ENCODE results near the gene TRAM2. TPM values are rescaled to one million over a fixed set of nuclear protein-coding genes. Genes with fewer than 3 reads are reported as not detected.

The TRAM2 gene
- total RNA-seq, 1 experiment from 2014 or later: 13.4 TPM

DNA sequence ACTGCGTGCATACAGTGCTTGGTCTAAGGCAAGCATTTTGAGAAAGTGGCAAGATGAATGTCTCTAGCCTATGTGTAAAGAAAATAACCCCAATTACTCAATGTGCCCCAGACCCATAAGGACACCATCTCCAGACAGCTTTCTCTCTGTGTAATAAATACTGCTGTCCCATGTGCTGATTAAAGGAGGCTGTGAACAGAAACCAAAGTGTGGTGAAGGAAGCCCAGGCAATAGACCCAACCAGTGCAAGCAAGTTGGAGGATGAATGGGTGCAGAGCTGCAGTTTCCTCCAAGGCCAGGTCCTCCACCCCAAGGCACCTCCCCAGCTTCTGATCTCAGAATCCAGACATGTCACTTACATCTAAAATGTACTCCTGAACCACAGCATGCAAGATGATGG lies 60.6 kb downstream of the TRAM2 start:
- CTCF ChIA-PET: interaction anchor here (0.6 to 1.6 kb wide), 2 partner anchors 109 to 136 kb away, joined by 4 to 6 read pairs; no protein-coding TSS in a partner anchor
- Mint-ChIP-seq H3K27ac (no peak overlapping the region), H3K9me3 (no peaks in the 10 kb centered on the region), H3K4me3 (no peak overlapping the region), H3K4me1 (peaks cover 49% of the 10 kb centered on the region), H3K27me3 (ENCODE audit: low read depth) (no peaks in the 10 kb centered on the region), H3K36me3 (peaks cover 16% of the 10 kb centered on the region)
- POLR2A ChIA-PET: no interaction called here
- TF ChIP-seq KAT7 (CRISPR knock-in tag; IDR thresholded peaks at IDR 0.05; ENCODE audit: borderline replicate concordance): no peak
- TF ChIP-seq FOXK1 (CRISPR knock-in tag; IDR thresholded peaks at IDR 0.05): no peak
- no peak for TF ChIP-seq TCF7 (CRISPR knock-in tag; IDR thresholded peaks at IDR 0.05; ENCODE audit: low read depth)
- TF ChIP-seq, protein P1, sequence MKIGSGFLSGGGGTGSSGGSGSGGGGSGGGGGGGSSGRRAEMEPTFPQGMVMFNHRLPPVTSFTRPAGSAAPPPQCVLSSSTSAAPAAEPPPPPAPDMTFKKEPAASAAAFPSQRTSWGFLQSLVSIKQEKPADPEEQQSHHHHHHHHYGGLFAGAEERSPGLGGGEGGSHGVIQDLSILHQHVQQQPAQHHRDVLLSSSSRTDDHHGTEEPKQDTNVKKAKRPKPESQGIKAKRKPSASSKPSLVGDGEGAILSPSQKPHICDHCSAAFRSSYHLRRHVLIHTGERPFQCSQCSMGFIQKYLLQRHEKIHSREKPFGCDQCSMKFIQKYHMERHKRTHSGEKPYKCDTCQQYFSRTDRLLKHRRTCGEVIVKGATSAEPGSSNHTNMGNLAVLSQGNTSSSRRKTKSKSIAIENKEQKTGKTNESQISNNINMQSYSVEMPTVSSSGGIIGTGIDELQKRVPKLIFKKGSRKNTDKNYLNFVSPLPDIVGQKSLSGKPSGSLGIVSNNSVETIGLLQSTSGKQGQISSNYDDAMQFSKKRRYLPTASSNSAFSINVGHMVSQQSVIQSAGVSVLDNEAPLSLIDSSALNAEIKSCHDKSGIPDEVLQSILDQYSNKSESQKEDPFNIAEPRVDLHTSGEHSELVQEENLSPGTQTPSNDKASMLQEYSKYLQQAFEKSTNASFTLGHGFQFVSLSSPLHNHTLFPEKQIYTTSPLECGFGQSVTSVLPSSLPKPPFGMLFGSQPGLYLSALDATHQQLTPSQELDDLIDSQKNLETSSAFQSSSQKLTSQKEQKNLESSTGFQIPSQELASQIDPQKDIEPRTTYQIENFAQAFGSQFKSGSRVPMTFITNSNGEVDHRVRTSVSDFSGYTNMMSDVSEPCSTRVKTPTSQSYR (CRISPR knock-in tag; IDR thresholded peaks at IDR 0.05): no peak
- no peak for TF ChIP-seq CBFB (CRISPR knock-in tag; IDR thresholded peaks at IDR 0.05; ENCODE audit: low read depth)
- TF ChIP-seq FOXP1 (CRISPR knock-in tag; IDR thresholded peaks at IDR 0.05; ENCODE audit: borderline replicate concordance): no peak
- no peak for TF ChIP-seq SOX15 (CRISPR knock-in tag; IDR thresholded peaks at IDR 0.05)
- no peak for ATAC-seq
- DNase-seq (ENCODE audit: low spot score): no peak

DNA sequence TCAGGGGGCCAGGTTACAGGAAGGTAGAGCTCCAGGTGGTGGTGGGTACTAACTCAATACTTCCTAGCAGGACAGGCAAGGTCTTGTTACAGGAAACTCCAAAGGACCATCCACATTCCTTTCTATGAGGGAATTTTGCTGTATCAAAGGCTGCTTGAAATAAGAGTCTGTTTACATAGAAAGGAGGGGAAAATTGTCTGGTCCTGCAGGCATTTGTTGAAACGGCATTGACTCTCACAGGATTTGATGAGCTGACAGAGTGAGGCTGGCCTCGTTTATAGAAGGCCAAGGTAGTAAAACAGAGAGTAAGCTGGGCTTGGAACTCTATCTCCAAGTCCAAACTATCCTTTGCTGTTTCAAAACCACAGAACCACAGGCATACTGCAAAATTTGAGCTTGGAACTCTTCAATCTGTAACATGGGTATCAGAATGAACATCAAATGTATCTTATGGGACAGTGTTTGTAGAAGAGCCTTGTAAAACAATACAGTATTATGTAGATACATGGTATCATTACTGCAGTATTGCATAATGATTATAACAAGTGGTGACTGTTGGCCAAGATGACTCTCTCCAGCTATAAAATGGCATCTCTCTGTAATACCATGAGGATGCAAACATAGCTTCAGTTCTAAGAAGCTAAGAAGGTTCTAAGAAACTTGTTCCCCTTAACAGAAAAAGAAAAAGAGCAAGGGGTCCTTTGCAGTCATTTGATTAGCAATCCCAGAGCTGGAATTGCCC lies 61.5 kb downstream of the TRAM2 start:
- ATAC-seq (no peak), DNase-seq (ENCODE audit: low spot score) (no peak)
- Mint-ChIP-seq H3K36me3 (peaks cover 20% of the 10 kb centered on the region), H3K4me3 (no peak overlapping the region), H3K27ac (peak overlapping the region; percentile 90), H3K9me3 (no peaks in the 10 kb centered on the region), H3K27me3 (ENCODE audit: low read depth) (no peaks in the 10 kb centered on the region), H3K4me1 (peaks cover 55% of the 10 kb centered on the region)
- ChIA-PET CTCF (interaction anchor here (0.6 to 1.6 kb wide), 4 partner anchors 9 to 137 kb away, joined by 3 to 6 read pairs (median 4); partner anchors contain the start of gene EFHC1), POLR2A (no interaction called here)
- TF ChIP-seq, protein P2, sequence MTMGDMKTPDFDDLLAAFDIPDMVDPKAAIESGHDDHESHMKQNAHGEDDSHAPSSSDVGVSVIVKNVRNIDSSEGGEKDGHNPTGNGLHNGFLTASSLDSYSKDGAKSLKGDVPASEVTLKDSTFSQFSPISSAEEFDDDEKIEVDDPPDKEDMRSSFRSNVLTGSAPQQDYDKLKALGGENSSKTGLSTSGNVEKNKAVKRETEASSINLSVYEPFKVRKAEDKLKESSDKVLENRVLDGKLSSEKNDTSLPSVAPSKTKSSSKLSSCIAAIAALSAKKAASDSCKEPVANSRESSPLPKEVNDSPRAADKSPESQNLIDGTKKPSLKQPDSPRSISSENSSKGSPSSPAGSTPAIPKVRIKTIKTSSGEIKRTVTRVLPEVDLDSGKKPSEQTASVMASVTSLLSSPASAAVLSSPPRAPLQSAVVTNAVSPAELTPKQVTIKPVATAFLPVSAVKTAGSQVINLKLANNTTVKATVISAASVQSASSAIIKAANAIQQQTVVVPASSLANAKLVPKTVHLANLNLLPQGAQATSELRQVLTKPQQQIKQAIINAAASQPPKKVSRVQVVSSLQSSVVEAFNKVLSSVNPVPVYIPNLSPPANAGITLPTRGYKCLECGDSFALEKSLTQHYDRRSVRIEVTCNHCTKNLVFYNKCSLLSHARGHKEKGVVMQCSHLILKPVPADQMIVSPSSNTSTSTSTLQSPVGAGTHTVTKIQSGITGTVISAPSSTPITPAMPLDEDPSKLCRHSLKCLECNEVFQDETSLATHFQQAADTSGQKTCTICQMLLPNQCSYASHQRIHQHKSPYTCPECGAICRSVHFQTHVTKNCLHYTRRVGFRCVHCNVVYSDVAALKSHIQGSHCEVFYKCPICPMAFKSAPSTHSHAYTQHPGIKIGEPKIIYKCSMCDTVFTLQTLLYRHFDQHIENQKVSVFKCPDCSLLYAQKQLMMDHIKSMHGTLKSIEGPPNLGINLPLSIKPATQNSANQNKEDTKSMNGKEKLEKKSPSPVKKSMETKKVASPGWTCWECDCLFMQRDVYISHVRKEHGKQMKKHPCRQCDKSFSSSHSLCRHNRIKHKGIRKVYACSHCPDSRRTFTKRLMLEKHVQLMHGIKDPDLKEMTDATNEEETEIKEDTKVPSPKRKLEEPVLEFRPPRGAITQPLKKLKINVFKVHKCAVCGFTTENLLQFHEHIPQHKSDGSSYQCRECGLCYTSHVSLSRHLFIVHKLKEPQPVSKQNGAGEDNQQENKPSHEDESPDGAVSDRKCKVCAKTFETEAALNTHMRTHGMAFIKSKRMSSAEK (CRISPR knock-in tag; IDR thresholded peaks at IDR 0.05; ENCODE audit: borderline replicate concordance): no peak
- TF ChIP-seq, protein P3, sequence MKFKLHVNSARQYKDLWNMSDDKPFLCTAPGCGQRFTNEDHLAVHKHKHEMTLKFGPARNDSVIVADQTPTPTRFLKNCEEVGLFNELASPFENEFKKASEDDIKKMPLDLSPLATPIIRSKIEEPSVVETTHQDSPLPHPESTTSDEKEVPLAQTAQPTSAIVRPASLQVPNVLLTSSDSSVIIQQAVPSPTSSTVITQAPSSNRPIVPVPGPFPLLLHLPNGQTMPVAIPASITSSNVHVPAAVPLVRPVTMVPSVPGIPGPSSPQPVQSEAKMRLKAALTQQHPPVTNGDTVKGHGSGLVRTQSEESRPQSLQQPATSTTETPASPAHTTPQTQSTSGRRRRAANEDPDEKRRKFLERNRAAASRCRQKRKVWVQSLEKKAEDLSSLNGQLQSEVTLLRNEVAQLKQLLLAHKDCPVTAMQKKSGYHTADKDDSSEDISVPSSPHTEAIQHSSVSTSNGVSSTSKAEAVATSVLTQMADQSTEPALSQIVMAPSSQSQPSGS (CRISPR knock-in tag; IDR thresholded peaks at IDR 0.05; ENCODE audit: borderline replicate concordance, low read depth): no peak
- TF ChIP-seq GABPB1 (CRISPR knock-in tag; IDR thresholded peaks at IDR 0.05): no peak
- TF ChIP-seq, protein P4, sequence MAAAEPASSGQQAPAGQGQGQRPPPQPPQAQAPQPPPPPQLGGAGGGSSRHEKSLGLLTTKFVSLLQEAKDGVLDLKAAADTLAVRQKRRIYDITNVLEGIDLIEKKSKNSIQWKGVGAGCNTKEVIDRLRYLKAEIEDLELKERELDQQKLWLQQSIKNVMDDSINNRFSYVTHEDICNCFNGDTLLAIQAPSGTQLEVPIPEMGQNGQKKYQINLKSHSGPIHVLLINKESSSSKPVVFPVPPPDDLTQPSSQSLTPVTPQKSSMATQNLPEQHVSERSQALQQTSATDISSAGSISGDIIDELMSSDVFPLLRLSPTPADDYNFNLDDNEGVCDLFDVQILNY (CRISPR knock-in tag; IDR thresholded peaks at IDR 0.05): no peak
